Ovary (tissue), 9 donors: ENCODE measurements around the gene KRT33B. TPM values are rescaled to one million over a fixed set of nuclear protein-coding genes. Genes with fewer than 3 reads are reported as not detected.

Experiments
- DNase-seq, 5 donors: peaks; one replicate each; pipeline ENCODE4 v3.0.0-alpha.2; 2019 to 2020
- H3K27ac ChIP-seq, 2 donors: fragments of 200-600 bp; one replicate each; pipeline versions ENCODE4 v1.5.1 to v1.8.0; 2019 to 2022
- H3K27me3 ChIP-seq: fragments of 200-600 bp; one replicate; pipeline ENCODE4 v1.8.0; 2022
- H3K36me3 ChIP-seq: fragments of 200-600 bp; sonication (generic); one replicate; pipeline ENCODE4 v1.5.1; 2019
- H3K4me1 ChIP-seq: one replicate; pipeline ENCODE4 v1.8.1; 2013; ENCODE audit warnings: mild to moderate bottlenecking, moderate library complexity; ENCODE audit not compliant: insufficient read depth
- H3K4me3 ChIP-seq: fragments of 200-600 bp; sonication (generic); one replicate; pipeline ENCODE4 v1.5.1; 2017
- H3K9me3 ChIP-seq, 2 donors: fragments of 200-600 bp in 1 of 2; sonication (generic) in 1 of 2; one replicate each; pipeline versions ENCODE4 v1.5.1 to v1.8.1; 2013 to 2019; ENCODE audit warnings: mild to moderate bottlenecking in 1 of 2, moderate library complexity in 1 of 2
- EP300 ChIP-seq: sonication (generic); formaldehyde crosslinking; IDR thresholded peaks from one replicate; pipeline ENCODE4 v1.6.1; 2017; ENCODE audit warnings: antibody characterized with exemption
- POLR2A ChIP-seq: fragments of 450-650 bp; IDR thresholded peaks from one replicate; pipeline ENCODE4 v1.6.1; 2017; ENCODE audit warnings: antibody characterized with exemption, mild to moderate bottlenecking, moderate library complexity
- WGBS, 3 donors: extraction: QIAGEN DNeasy Blood & Tissue Kit in 1 of 3; methylation state at CpG; one replicate each; pipeline versions ENCODE4 v1.1.5 to v1.1.7; 2013 to 2017; 5-methylcytosine and 5-hydroxymethylcytosine counted together
- intact Hi-C, 4 donors: fragments of 100-400 bp; cut with DNase I; formaldehyde crosslinking; loops; one replicate each; pipeline versions ENCODE4 v1.11.0 to v1.15.1; 2022 to 2023
- polyA plus RNA-seq, 2 donors: library from polyadenylated mRNA; stranded (reverse); fragments of 200-250 nt in 1 of 2; fragments of 350-450 nt in 1 of 2; fragmentation: Illumina TruSeq in 1 of 2; extraction: RNeasy Lipid Tissue Mini Kit (QIAGEN cat#74804) in 1 of 2; gene quantifications; one replicate each; pipeline ENCODE4 v1.2.3, GENCODE V29; 2013 to 2014
- total RNA-seq, 7 donors: library from RNA; depleted of rRNA in 2 of 7; stranded (reverse); fragments of >200 nt in 2 of 7; fragmentation: NEBNext Ultra II Directional in 3 of 7; extraction: Animal tissue kit (Norgen Biotek cat#: 25700) in 3 of 7; gene quantifications; one replicate each; pipeline versions ENCODE4 v1.1.0 to v1.2.4, GENCODE V29; 2016 to 2023
- TF ChIP-seq, protein P1 (sequence below), 3 donors: fragments of 450-650 bp in 2 of 3; fragments of 200-600 bp in 1 of 3; IDR thresholded peaks; one replicate each; pipeline versions ENCODE4 v1.5.1 to v1.8.0; 2016 to 2022; ENCODE audit warnings: antibody characterized with exemption in 3 of 3, mild to moderate bottlenecking in 1 of 3
- donor health status: DM: no; HTN: no; CAD: no; lungs with moderate emphysema.
- donor health status: DM: no; HTN: no; CAD: no.
- donor health status: Bipolar disorder and iron deficiency.
- donor health status: DM: yes; HTN: yes; CAD: no.
- donor health status: DM: no; HTN: no; CAD: no.
- donor health status: DM: yes; HTN: yes; CAD: no.

KRT33B gene
- total and polyA plus RNA-seq, 9 donors = not detected

DNA sequence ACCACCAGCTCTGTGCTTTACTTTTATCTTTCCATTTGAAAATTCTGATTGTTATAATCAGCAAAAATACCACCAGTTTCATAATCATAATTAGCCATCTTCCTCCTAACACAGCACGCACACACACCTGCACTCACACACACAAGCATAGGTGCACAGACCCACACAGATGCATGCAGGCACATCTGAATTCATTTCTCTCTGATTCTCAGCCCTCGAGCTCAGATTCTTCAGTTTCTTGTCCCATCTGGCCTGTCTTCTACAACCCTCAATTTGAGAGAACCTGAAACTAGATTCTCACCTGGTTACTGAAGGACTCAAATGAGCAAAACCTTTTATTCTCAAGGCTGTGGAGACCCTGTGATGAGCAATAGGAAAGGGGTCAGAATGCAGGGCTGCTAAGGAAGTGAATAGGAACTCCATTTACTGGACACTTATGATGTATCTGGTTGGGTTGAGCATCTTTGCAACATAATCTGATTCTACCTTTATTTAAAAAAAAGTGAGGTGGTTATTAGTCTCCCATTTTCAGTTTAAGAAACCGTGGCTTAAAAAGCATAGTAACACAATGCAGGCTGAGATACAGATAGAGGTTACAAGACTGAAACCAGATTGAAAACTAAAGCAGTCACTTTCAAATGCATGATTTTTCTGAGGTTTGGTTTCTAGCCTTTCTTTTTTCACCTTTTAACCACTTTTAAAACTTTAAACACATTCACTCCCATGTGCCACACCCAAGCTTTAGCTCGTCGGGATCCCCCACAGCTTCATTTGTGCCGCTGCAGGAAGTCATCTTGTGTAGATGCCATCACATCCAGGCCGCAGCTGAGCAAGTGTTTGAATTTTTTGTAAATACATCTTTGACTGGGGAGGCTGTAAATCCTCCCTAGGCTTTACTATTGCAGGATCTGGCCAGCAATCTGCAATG is 28.4 kb downstream of the KRT33B start:
- no peak for TF ChIP-seq EP300
- TF ChIP-seq, protein P1, sequence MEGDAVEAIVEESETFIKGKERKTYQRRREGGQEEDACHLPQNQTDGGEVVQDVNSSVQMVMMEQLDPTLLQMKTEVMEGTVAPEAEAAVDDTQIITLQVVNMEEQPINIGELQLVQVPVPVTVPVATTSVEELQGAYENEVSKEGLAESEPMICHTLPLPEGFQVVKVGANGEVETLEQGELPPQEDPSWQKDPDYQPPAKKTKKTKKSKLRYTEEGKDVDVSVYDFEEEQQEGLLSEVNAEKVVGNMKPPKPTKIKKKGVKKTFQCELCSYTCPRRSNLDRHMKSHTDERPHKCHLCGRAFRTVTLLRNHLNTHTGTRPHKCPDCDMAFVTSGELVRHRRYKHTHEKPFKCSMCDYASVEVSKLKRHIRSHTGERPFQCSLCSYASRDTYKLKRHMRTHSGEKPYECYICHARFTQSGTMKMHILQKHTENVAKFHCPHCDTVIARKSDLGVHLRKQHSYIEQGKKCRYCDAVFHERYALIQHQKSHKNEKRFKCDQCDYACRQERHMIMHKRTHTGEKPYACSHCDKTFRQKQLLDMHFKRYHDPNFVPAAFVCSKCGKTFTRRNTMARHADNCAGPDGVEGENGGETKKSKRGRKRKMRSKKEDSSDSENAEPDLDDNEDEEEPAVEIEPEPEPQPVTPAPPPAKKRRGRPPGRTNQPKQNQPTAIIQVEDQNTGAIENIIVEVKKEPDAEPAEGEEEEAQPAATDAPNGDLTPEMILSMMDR (IDR thresholded peaks at IDR 0.05) = no peak
- Histone ChIP-seq H3K9me3 (no peaks in the 10 kb centered on the region), H3K36me3 (no peaks in the 10 kb centered on the region), H3K4me3 (no peak overlapping the region), H3K27me3 (no peaks in the 10 kb centered on the region), H3K27ac (no peak overlapping the region), H3K4me1 (no peaks in the 10 kb centered on the region)
- no peak for DNase-seq
- 79 to 83% (median 80%) methylated on average over 7 of the region's 7 CpGs for WGBS, 3 donors
- intact Hi-C loops = no loop called here

DNA sequence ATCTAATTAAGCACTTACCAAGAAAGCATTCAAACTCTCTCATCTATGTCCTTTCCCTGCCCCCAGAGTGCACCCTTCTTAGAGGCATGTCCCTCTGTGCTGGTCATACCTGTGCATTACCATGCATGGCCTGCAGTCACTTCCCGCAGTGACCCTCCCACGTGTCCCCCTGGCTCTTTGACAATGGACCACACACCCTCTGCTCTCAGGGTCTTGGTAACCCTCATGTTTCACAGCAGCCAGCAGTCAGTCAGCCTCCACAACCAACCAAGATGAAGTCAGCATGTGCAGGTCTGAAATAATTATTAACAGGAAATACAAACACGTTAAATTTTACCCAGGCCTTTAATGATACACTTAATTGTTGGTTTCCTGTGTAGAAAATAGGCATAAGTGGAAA is 29.1 kb downstream of the KRT33B start:
- Histone ChIP-seq H3K36me3 (no peaks in the 10 kb centered on the region), H3K27ac (no peak overlapping the region), H3K4me1 (no peaks in the 10 kb centered on the region), H3K9me3 (no peaks in the 10 kb centered on the region), H3K4me3 (no peak overlapping the region), H3K27me3 (no peaks in the 10 kb centered on the region)
- WGBS, 3 donors = 55 to 62% (median 56%) methylated on average over 3 of the region's 3 CpGs
- intact Hi-C loops = no loop called here
- DNase-seq = no peak
- TF ChIP-seq, protein P1 (IDR thresholded peaks at IDR 0.05) = no peak
- TF ChIP-seq EP300 = no peak
- no peak for TF ChIP-seq POLR2A

DNA sequence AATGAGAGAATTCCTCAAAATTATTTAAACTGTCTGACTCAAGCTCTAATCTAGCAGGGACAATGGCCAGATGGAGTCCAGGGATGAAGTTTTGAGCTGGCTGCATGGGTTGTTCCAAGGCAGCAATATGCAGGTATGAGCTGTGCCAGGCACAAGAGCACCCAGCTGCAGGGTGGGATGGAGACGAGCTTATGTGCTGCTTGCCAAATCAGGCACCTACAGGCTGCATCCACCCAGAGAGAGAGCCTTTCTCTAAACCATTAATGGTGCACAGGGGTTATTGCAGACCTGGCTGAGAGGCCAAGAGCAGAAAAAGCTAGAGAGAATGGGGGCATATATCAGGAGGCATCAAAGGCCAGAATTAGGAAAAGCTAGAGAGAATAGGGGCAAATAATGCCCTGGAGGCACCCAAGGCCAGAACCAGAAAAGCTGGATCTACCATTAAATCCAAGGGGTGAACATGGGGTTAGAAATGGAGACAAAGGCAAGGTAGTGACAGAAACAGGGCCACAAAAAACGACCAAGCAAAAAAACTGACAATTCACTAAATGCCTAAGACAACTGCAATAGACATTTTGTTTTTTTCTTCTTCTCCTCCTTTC is 29.9 kb downstream of the KRT33B start:
- WGBS, 3 donors = 75 to 80% (median 79%) methylated on average over 2 of the region's 2 CpGs
- Histone ChIP-seq H3K9me3 (no peaks in the 10 kb centered on the region), H3K36me3 (no peaks in the 10 kb centered on the region), H3K27ac (no peak overlapping the region), H3K27me3 (no peaks in the 10 kb centered on the region), H3K4me1 (no peaks in the 10 kb centered on the region), H3K4me3 (no peak overlapping the region)
- no peak for DNase-seq
- TF ChIP-seq EP300 (no peak), POLR2A (no peak)
- TF ChIP-seq, protein P1 (IDR thresholded peaks at IDR 0.05) = no peak
- intact Hi-C loops = no loop called here

DNA sequence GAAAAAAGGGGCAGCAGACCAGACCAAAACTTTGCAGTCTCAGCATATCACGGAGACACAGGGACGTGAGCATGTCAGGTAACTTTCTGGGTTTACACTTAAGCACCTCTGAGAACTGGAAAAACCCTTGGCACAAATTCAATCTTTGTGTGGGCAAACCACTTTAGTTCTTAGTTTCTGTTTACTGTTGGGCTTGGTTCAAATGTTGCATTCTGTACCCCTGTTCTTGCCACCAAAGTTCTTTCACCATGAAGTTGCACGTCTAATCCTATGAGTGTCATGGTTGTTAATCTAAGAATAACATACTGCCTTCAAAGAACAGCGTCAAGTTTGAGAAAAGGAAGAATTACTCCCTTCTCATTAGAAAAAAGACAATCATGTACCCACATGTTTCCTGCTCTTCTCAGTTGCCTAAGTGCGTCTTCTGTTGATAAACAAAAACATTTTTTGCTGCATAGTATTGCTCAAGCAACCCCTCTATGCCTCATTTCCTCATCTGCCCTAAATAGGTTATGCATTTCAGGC is 30.6 kb downstream of the KRT33B start:
- intact Hi-C loops = no loop called here

More for the DNA sequence above, 30.6 kb downstream of the KRT33B start:
- Histone ChIP-seq H3K36me3 (no peaks in the 10 kb centered on the region), H3K27ac (no peak overlapping the region), H3K4me3 (no peak overlapping the region), H3K9me3 (no peaks in the 10 kb centered on the region), H3K27me3 (no peaks in the 10 kb centered on the region), H3K4me1 (no peaks in the 10 kb centered on the region)
- WGBS, 3 donors = 58 to 69% (median 67%) methylated on average over 5 of the region's 5 CpGs
- DNase-seq = no peak
- TF ChIP-seq, protein P1 (IDR thresholded peaks at IDR 0.05) = no peak
- no peak for TF ChIP-seq EP300
- TF ChIP-seq POLR2A = no peak
